K562 (cell line): Measurements from ENCODE around the gene NOC4L. TPM values are rescaled to one million over a fixed set of nuclear protein-coding genes. Genes with fewer than 3 reads are reported as not detected.
A peak's percentile ranks its signal among the peaks of the same experiment; 100 is the strongest.

Experiments
- CCNT2 ChIP-seq: IDR thresholded peaks from 2 replicates; pipeline ENCODE4 v1.6.1; 2011; ENCODE audit warnings: borderline replicate concordance, low read depth, mild to moderate bottlenecking, moderate library complexity, mixed read lengths, low read length; ENCODE audit not compliant: insufficient read length; ENCODE audit errors: extremely low read depth
- ESRRB ChIP-seq: fragments of 250-450 bp; sonication (Bioruptor Pico); IDR thresholded peaks from 2 replicates; pipeline ENCODE4 v1.5.0; 2020; ENCODE audit warnings: mild to moderate bottlenecking, moderate library complexity, borderline replicate concordance
- ETV6 ChIP-seq, 3 experiments: fragments of 150-350 bp in 1 of 3; sonication (generic) in 1 of 3; formaldehyde crosslinking in 1 of 3; IDR thresholded peaks; 2 replicates each; pipeline versions ENCODE4 v1.6.1 to v1.8.0; 2014 to 2022; ENCODE audit warnings: borderline replicate concordance in 2 of 3, low read depth in 2 of 3, antibody characterized with exemption in 1 of 3, low read length in 1 of 3, mild to moderate bottlenecking in 1 of 3, missing genetic modification reagents in 1 of 3
- FOXM1 ChIP-seq, 2 experiments: fragments of 450-650 bp in 1 of 2; sonication (generic) in 1 of 2; formaldehyde crosslinking in 1 of 2; IDR thresholded peaks; 2 replicates each; pipeline versions ENCODE4 v1.6.1 to v1.9.0; 2017 to 2022; ENCODE audit warnings: low read depth in 2 of 2, mild to moderate bottlenecking in 2 of 2, missing genetic modification reagents in 1 of 2, moderate library complexity in 1 of 2
- FOXP1 ChIP-seq: sonication (generic); formaldehyde crosslinking; IDR thresholded peaks from 2 replicates; pipeline ENCODE4 v1.8.0; 2022; ENCODE audit warnings: mild to moderate bottlenecking, missing genetic modification reagents
- NONO ChIP-seq, 2 experiments: fragments of 200-400 bp in 1 of 2; fragments of 450-650 bp in 1 of 2; formaldehyde crosslinking in 1 of 2; IDR thresholded peaks; 2 replicates each; pipeline ENCODE4 v1.6.1; 2017; ENCODE audit warnings: low read depth in 2 of 2, mild to moderate bottlenecking in 2 of 2, moderate library complexity in 2 of 2, low read length in 1 of 2
- NRF1 ChIP-seq, 2 experiments: fragments of 450-650 bp; IDR thresholded peaks in 1 of 2; conservative IDR thresholded peaks in 1 of 2; 2 replicates each; pipeline ENCODE4 v1.6.1; 2014; ENCODE audit warnings: mild to moderate bottlenecking in 2 of 2
- RBM25 ChIP-seq: fragments of 200-400 bp; formaldehyde crosslinking; IDR thresholded peaks from 2 replicates; pipeline ENCODE4 v1.6.1; 2018; ENCODE audit warnings: low read length, low read depth, moderate library complexity; ENCODE audit not compliant: severe bottlenecking
- SIN3A ChIP-seq, 2 experiments: fragments of 150-350 bp in 1 of 2; IDR thresholded peaks; 2 replicates each; pipeline ENCODE4 v1.6.1; 2011 to 2016; ENCODE audit warnings: borderline replicate concordance in 2 of 2, low read depth in 2 of 2, low read length in 2 of 2, mild to moderate bottlenecking in 2 of 2, moderate library complexity in 2 of 2; ENCODE audit not compliant: control insufficient read depth in 1 of 2
- TBP ChIP-seq: optimal IDR thresholded peaks from 2 replicates; pipeline ENCODE3; 2011; ENCODE audit warnings: low read depth, low read length, improper control_type of control experiment
- U2AF1 ChIP-seq: fragments of 200-400 bp; formaldehyde crosslinking; optimal IDR thresholded peaks from 2 replicates; pipeline ENCODE3; 2017; ENCODE audit warnings: mild to moderate bottlenecking, low read depth, low read length, moderate library complexity
- polyA plus RNA-seq, 8 experiments: library from polyadenylated mRNA; depleted of rRNA in 4 of 8; stranded (reverse) in 5 of 8; unstranded in 3 of 8; fragments of >200 nt; fragmentation: Nextera tagmentation in 2 of 8; fragmentation: Illumina TruSeq in 1 of 8; extraction: Ambion mirVana in 2 of 8; extraction: Trizol in 1 of 8; gene quantifications; 2 replicates each; pipeline versions ENCODE4 v1.2.1 to v1.2.3, GENCODE V29; 2011 to 2014; ENCODE audit warnings: inconsistent platforms in 1 of 8, missing spikeins in 1 of 8
- total RNA-seq, 7 experiments: library from RNA; depleted of rRNA in 6 of 7; stranded (reverse); fragments of >200 nt in 6 of 7; fragmentation: Illumina TruSeq in 2 of 7; extraction: Trizol in 2 of 7; gene quantifications; 2 replicates each; pipeline versions ENCODE4 v1.2.1 to v1.2.3, GENCODE V29; 2011 to 2021; ENCODE audit warnings: low replicate concordance in 1 of 7
- TF ChIP-seq, protein P1 (sequence below): fragments of 450-650 bp; IDR thresholded peaks from 2 replicates; pipeline ENCODE4 v1.6.1; 2016; ENCODE audit warnings: antibody characterized with exemption
- TF ChIP-seq, protein P2 (sequence below): fragments of 450-650 bp; formaldehyde crosslinking; IDR thresholded peaks from 2 replicates; pipeline ENCODE4 v1.4.0; 2022; ENCODE audit warnings: missing genetic modification characterization
- TF ChIP-seq, protein P3 (sequence below): sonication (generic); formaldehyde crosslinking; IDR thresholded peaks from 2 replicates; pipeline ENCODE4 v1.8.1; 2023; ENCODE audit warnings: mild to moderate bottlenecking, missing genetic modification reagents
- TF ChIP-seq, protein P4 (sequence below): fragments of 450-650 bp; IDR thresholded peaks from 2 replicates; pipeline ENCODE4 v1.6.1; 2016; ENCODE audit warnings: borderline replicate concordance

The NOC4L gene
- total and polyA plus RNA-seq, 9 of the 15 experiments (the other 6 are each of a cell fraction or from before 2014, with no cell fraction given): 1.3 to 77.0 (median 20.0) TPM

DNA sequence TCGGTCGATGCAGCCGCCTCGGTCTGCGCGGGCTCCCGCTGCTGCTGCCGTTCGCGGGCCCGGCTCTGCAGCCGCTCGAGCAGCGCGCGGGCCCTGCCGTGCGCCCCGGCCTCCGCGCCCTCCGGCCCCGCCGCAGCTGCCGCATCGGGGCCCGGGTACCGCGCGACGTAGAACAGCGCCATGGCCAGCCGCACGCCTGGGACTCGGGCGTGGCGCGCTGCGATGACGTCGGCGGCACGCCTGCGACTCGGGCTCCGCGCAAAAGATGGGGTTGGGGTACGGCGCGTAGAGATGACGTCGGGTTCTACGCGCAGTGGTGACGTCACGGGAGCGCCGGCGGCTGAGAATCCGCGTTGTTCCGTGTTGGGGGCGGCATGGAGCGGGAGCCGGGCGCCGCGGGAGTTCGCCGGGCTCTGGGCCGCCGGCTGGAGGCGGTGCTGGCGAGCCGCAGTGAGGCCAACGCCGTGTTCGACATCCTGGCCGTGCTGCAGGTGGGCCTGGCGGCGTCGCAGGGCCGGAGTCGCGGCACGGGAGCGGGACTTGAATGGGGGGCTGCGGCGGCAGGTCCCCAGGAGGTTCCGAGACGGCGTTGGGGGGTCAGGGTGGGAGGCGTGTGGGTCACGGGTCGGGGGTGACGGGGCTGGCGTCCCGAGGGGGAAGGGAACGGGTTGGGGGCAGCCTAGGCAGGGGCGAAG lies at the start of gene NOC4L, which contains the start of gene DDX51 (continued):
- TF ChIP-seq FOXP1: peak; percentile 69; the same call in 1 of the 2 replicates
- no peak for TF ChIP-seq ESRRB
- TF ChIP-seq U2AF1: peak; percentile 68
- peak; percentile 71 for TF ChIP-seq TBP
- TF ChIP-seq SIN3A (IDR thresholded peaks at IDR 0.05; ENCODE audit: borderline replicate concordance in 2 of 2, control insufficient read depth in 1 of 2, low read depth in 2 of 2, low read length in 2 of 2): peak; percentile 98 to 99
- TF ChIP-seq, protein P1, sequence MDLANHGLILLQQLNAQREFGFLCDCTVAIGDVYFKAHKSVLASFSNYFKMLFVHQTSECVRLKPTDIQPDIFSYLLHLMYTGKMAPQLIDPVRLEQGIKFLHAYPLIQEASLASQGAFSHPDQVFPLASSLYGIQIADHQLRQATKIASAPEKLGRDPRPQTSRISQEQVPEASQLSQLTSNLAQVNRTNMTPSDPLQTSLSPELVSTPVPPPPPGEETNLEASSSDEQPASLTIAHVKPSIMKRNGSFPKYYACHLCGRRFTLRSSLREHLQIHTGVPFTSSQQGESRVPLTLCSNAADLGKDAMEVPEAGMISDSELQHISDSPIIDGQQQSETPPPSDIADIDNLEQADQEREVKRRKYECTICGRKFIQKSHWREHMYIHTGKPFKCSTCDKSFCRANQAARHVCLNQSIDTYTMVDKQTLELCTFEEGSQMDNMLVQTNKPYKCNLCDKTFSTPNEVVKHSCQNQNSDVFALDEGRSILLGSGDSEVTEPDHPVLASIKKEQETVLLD: 0 out of 2 replicates have a peak, but pooled peaks have one; percentile 20
- TF ChIP-seq, protein P2, sequence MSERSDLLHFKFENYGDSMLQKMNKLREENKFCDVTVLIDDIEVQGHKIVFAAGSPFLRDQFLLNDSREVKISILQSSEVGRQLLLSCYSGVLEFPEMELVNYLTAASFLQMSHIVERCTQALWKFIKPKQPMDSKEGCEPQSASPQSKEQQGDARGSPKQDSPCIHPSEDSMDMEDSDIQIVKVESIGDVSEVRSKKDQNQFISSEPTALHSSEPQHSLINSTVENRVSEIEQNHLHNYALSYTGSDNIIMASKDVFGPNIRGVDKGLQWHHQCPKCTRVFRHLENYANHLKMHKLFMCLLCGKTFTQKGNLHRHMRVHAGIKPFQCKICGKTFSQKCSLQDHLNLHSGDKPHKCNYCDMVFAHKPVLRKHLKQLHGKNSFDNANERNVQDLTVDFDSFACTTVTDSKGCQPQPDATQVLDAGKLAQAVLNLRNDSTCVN (CRISPR knock-in tag): no peak
- peak; percentile 72 to 81 for TF ChIP-seq NONO (IDR thresholded peaks at IDR 0.05; ENCODE audit: low read depth in 2 of 2, low read length in 1 of 2)
- peak; percentile 61 for TF ChIP-seq CCNT2
- TF ChIP-seq FOXM1 (IDR thresholded peaks at IDR 0.05; ENCODE audit: low read depth): no peak
- peak; percentile 85 for TF ChIP-seq FOXM1 (CRISPR knock-in tag; IDR thresholded peaks at IDR 0.05; ENCODE audit: low read depth)
- TF ChIP-seq RBM25: no peak
- no peak; a peak in 1 of 4 replicates for TF ChIP-seq ETV6 (IDR thresholded peaks at IDR 0.05; ENCODE audit: borderline replicate concordance in 1 of 2, low read depth in 2 of 2, low read length in 1 of 2)
- TF ChIP-seq ETV6 (CRISPR knock-in tag; IDR thresholded peaks at IDR 0.05; ENCODE audit: borderline replicate concordance): 0 out of 2 replicates have a peak, but pooled peaks have one; percentile 45
- TF ChIP-seq, protein P3, sequence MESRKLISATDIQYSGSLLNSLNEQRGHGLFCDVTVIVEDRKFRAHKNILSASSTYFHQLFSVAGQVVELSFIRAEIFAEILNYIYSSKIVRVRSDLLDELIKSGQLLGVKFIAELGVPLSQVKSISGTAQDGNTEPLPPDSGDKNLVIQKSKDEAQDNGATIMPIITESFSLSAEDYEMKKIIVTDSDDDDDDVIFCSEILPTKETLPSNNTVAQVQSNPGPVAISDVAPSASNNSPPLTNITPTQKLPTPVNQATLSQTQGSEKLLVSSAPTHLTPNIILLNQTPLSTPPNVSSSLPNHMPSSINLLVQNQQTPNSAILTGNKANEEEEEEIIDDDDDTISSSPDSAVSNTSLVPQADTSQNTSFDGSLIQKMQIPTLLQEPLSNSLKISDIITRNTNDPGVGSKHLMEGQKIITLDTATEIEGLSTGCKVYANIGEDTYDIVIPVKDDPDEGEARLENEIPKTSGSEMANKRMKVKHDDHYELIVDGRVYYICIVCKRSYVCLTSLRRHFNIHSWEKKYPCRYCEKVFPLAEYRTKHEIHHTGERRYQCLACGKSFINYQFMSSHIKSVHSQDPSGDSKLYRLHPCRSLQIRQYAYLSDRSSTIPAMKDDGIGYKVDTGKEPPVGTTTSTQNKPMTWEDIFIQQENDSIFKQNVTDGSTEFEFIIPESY (CRISPR knock-in tag): peak; percentile 71
- TF ChIP-seq, protein P4, sequence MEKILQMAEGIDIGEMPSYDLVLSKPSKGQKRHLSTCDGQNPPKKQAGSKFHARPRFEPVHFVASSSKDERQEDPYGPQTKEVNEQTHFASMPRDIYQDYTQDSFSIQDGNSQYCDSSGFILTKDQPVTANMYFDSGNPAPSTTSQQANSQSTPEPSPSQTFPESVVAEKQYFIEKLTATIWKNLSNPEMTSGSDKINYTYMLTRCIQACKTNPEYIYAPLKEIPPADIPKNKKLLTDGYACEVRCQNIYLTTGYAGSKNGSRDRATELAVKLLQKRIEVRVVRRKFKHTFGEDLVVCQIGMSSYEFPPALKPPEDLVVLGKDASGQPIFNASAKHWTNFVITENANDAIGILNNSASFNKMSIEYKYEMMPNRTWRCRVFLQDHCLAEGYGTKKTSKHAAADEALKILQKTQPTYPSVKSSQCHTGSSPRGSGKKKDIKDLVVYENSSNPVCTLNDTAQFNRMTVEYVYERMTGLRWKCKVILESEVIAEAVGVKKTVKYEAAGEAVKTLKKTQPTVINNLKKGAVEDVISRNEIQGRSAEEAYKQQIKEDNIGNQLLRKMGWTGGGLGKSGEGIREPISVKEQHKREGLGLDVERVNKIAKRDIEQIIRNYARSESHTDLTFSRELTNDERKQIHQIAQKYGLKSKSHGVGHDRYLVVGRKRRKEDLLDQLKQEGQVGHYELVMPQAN: peak; percentile 92
- TF ChIP-seq NRF1 (conservative IDR thresholded peaks at IDR 0.05 in 1 of 2, IDR thresholded peaks at IDR 0.05 in 1 of 2): peak; percentile 67 to 79
